Suprapubic skin (tissue), 4 donors: ENCODE data around the gene FGD3.

Experiments used
- EP300 ChIP-seq: sonication (generic); formaldehyde crosslinking; IDR thresholded peaks from one replicate; pipeline ENCODE4 v1.6.1; 2017; ENCODE audit warnings: antibody characterized with exemption
- POLR2A ChIP-seq, 2 donors: fragments of 450-650 bp; IDR thresholded peaks; one replicate each; pipeline ENCODE4 v1.6.1; 2017; ENCODE audit warnings: antibody characterized with exemption in 2 of 2, mild to moderate bottlenecking in 2 of 2, moderate library complexity in 2 of 2
- POLR2AphosphoS5 ChIP-seq, 3 donors: sonication (generic); formaldehyde crosslinking; IDR thresholded peaks; one replicate each; pipeline ENCODE4 v1.6.1; 2017; ENCODE audit warnings: antibody characterized with exemption in 3 of 3
- TF ChIP-seq, protein P1 (sequence below), 2 donors: fragments of 200-600 bp in 1 of 2; fragments of 450-650 bp in 1 of 2; sonication (generic) in 1 of 2; IDR thresholded peaks; one replicate each; pipeline ENCODE4 v1.5.1; 2016 to 2019; ENCODE audit warnings: antibody characterized with exemption in 2 of 2, mild to moderate bottlenecking in 1 of 2, moderate library complexity in 1 of 2

DNA sequence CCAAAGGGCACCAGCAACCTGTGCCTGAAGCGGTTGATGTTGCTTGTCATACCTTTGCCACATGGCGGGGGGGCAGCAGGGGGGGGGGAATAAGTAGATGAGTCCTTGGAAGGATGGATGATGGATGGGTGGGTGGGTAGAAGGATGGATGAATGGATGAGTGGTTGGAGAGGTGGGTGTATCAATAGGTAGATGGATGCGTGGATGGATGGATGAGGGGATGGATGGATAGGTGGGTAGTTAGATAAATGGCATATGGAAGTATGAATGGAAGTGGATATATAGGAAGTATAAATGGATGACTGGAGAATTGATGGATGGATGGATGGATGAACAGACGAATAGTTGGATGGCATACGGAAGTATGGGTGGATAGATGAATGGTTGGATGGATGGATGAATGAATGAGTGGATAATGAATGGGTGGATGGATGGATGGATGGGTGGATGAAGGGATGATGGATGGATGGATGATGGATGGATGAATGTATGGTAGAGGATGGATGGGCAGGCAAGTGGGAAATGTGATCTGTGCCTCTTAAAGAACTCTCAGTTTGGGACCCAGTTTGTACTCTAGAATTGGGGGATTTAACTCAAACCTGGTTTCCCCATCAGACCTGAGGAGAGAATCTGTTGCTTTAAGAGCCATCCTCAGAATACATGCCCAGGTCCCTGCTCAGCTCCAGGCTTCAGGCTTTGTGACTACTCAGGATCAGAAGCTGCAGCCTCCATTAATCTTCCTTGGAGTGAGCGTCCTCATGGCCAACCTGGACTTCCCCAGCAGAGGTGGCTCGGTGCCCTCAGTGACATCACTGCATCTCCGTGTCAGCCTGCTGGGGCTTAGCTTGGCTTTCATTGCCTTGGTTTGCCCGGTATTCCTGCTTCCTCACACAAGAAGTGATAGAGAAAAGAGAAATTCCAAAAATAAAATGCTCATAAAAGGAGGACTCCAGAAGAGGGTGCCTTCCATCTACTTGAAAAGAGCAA lies 83.6 kb downstream of the FGD3 start:
- TF ChIP-seq POLR2AphosphoS5 (IDR thresholded peaks at IDR 0.05) (no peak), POLR2A (IDR thresholded peaks at IDR 0.05) (no peak), EP300 (no peak)
- TF ChIP-seq, protein P1, sequence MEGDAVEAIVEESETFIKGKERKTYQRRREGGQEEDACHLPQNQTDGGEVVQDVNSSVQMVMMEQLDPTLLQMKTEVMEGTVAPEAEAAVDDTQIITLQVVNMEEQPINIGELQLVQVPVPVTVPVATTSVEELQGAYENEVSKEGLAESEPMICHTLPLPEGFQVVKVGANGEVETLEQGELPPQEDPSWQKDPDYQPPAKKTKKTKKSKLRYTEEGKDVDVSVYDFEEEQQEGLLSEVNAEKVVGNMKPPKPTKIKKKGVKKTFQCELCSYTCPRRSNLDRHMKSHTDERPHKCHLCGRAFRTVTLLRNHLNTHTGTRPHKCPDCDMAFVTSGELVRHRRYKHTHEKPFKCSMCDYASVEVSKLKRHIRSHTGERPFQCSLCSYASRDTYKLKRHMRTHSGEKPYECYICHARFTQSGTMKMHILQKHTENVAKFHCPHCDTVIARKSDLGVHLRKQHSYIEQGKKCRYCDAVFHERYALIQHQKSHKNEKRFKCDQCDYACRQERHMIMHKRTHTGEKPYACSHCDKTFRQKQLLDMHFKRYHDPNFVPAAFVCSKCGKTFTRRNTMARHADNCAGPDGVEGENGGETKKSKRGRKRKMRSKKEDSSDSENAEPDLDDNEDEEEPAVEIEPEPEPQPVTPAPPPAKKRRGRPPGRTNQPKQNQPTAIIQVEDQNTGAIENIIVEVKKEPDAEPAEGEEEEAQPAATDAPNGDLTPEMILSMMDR (IDR thresholded peaks at IDR 0.05): no peak
